GM18526 (cell line): ENCODE measurements around the gene PIAS1.

Source experiments
- POLR2A ChIP-seq: IDR thresholded peaks from 3 replicates; pipeline ENCODE4 v1.6.1; 2011; ENCODE audit not compliant: insufficient read length; ENCODE audit errors: extremely low read depth

Gene PIAS1

DNA sequence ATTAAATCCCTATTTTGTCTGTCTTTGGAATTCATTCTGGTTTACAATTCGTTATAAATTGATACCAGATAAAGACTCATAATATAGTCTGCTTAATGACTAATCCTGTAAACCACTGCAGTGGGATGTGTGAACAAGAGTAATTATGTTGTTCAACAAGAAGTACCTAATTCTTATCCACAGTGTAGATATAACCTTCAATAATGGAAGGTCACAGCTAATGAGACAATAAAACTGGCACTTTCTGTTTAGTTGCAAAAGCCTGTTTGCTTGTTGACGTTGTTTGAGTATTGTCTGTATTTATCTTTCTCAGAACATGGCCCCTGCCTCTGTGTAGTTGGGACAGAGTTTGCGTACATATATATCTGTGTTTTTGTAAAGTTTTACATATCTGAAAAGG lies 26.7 kb downstream of the PIAS1 start:
- no peak for TF ChIP-seq POLR2A

DNA sequence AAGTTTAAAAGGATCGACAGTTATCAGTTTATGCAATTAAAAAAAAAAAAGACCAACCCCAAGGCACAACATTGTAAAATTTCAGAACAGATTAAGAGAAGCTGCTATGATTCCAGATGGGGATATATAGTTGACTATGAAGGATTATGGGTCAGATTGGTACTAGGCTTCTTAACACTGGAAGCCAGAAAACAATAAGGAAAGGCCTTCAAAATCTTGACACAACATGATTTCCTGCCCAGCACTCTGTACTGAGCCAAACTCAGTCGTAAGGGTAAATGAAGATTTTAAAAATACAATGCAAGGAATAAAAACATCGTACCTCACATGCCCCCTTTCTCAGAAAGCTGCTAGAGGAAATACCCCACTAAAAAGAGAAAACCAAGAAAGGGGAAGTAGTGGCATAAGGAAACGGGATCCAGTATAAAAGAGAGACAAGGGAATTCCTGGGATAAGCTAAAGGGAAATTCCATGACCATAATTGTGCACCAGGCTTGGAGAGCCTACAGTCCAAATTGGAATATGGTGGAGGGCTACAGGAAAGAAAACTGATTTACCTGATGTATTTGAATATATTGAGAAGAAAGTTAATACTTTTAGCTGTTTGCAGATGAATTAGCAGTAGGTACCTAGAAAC lies 27.9 kb downstream of the PIAS1 start:
- TF ChIP-seq POLR2A = no peak

DNA sequence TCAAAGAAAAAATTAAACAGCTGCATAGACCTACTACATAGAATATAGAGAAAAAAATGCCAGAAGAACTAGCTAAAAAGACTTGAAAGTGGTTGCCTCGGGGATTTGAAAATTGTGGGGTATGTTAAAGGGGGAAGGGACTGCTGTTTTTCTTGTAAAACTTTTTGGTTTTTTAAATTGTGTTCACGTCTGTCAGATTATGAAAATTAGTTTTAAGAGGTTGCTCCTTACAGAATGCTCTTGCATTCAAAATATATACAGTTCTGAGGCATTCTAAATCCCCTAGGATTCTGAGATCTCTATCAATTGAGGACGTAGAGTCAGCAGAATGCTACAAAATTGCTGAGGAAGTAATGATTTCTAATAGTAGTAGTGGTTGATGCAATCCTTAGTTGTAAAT lies 28.6 kb downstream of the PIAS1 start:
- no peak for TF ChIP-seq POLR2A

DNA sequence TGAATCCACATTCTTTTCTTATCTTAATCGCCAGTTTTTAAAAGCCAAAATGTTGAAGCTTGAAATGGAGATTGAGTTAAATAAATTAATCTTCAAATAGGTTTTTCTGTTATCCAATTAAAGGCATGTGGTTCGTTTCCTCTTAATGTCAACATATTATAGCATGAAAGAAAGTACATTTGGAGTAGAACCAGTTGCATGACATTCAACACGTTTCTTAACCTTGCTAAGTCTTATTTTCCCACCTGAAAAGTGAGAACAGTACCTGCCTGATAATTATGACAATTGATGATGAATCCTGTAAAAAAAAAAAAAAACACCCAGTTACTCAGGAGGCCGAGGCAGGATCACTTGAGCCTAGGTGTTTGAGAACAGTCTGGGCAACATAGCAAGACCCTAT lies 29.3 kb downstream of the PIAS1 start:
- no peak for TF ChIP-seq POLR2A

DNA sequence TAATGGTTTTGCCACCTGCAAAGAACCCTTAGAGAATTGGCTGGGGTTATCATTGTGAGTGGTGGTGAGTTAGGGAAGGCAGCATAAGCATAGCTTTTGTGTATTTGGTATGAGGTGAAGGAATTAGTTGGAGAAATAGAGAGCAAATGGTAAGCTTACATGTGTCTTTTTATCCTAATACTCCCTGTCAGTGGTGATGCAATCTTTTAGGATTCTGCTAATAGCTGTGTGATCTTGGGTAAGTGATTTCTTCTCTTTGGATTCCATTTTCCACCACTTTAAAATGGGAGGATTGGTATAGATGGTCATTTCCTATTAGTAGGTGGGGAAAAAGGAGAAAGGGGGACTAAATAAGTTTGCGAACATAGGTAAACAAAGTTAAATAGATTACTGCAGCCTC lies 30.9 kb downstream of the PIAS1 start:
- no peak for TF ChIP-seq POLR2A

DNA sequence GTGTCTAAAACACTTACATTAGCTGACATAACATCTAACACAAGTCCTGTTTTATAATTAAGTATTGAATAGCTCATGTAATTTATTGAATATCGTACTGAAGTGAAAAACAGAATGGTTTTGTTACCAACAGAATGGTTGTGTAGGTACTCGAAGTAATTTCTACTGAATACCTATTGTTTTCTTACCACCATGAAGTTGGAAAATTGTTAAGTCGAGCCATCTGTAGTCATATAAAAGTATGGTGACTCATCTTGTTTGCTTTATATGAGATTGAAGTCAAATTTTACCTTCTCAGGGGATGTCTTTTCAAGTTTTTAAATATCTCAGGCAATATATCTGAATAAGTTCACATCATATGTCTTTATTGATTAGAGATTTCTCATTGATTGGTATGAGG lies 37.6 kb downstream of the PIAS1 start:
- no peak for TF ChIP-seq POLR2A

DNA sequence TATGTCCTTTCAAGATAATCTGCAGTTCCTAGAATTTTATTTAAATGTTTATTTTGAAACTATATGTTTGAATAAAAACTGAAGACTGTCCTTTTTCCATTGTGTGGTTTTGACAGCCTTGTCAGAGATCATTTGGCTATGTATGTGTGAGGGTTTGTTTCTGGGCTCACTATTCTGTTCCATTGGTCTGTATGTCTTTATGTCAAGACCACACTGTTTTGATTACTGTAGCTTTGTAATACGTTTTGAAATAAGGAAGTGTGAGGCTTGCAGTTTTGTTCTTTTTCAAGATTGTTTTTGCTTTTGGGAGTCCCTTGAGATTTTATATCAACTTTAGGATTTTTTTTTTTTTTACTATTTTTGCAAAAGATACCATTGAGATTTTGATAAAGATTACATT lies 42.0 kb downstream of the PIAS1 start:
- no peak for TF ChIP-seq POLR2A

DNA sequence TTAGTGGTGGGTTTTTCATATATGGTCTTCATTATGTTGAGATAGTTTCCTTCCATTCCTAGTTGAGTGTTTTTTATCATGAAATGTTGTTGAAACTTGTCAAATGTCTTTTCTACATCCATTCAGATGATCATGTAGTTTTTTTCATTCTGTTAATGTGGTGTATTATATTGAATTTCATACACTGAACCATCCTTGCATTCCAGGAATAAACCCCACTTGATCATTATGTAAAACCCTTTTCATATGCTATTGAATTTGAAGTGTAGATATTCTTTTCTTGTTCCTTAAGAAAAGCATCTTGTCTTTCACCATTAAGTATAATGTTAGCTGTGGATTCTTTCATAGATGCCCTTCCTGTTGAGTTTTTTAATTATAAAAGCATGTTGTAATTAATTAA lies 42.9 kb downstream of the PIAS1 start:
- TF ChIP-seq POLR2A = no peak

DNA sequence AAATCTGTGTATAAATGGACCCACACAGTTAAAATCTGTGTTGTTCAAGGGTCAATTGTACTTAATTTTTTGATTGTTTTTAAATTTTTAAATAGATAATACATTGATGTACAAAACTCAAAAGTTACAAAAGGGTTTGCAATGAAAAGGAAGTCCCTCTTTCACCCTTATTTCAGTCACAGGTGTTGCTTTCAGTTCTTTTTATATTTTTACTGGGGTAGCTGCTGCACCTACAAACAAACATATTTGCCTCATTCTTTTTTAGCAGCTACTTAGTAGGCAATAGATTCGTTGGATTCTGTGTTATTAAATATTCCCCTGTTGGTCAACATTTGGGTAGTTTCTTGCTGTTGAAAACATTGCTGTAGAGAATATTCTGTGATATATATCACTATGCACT lies 44.4 kb downstream of the PIAS1 start:
- TF ChIP-seq POLR2A = no peak

DNA sequence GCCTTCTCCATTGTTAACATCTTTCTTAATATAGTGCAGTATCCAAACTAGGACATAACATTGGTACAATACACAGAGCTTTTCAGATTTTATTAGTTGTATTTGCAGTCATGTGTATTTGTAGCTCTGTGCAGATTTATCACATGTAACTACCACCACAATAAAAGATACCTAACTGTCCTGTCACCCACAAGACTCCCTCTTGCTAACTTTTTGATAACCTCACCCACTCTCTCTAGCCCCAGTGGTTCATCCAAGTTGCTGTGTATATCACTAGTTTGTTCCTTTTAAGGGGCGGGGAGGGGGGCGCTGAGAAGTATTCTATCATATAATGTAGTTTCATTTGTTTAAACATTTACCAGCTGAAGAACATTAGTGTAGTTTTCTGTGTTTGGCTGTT lies 46.1 kb downstream of the PIAS1 start:
- TF ChIP-seq POLR2A = no peak

DNA sequence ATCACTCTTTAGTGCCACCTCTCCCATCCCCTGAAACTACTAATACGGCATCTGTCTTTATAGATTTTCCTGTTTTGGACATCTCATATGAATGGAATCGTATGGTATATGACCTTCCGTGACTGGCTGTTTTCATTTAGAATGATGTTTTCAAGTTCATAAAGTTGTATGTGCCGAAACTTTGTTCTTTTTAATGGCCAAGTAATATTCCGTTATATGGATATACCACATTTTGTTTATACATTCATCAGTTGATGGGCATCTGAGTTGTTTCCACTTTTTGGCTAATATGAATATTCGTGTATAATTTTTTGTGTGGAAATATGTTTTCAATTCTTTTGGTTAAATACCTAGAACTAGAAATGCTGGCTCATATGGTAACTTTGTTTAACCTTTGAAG lies 49.5 kb downstream of the PIAS1 start:
- no peak for TF ChIP-seq POLR2A

DNA sequence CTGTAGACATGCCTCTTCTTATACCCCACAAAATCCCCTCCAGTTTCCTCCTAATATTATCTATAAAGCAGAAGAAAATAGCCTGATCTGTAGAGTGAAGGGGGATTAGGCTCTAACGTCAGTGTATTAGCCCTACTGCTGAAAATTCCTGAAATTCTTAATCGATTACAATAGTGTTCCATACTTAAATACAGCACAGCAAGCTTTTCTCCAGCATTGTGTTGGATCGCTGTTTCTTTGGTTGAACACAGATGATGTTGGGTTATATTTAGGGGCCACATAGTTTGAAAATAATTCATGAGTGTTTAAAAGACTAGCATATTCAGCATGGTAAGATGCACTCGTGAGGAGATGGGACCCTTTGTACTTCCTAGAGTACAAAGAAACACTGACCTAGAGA lies 52.5 kb downstream of the PIAS1 start:
- no peak for TF ChIP-seq POLR2A

DNA sequence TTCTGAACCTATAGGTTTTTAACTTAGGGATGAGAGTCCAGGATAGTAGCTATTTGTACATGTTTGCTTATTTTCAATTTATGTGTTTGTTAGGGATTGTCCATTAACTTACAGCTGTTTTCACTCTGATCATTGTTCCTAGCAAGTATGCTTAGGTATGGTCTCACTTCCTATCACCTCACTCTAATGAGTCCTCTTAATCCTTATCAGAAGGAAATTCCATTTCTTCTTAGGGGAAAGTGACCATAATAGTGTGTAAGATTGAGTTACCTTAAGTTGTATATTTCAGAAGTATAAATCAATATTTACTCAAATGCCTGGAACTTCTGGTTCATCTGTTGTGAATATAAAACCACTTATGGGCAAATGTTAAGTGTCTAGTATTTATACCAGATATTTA lies 53.0 kb downstream of the PIAS1 start:
- no peak for TF ChIP-seq POLR2A

DNA sequence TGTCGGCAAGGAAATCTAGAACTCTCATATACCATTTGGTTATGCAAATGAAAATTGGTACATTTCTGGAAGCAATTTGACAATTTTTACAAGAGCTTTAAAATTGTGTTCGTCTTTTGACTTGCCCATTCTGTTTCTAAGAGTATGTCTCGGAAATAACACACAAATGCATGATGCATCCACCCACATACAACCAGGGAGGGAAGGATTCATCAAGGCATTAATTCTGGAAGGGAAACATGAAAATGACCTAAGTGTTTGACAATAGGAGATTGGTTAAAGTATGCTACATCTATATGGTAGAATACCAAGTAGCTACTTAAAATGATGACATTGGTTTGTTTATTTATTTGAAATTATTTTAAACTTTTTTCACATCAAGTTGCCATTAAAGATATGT lies 58.6 kb downstream of the PIAS1 start:
- no peak for TF ChIP-seq POLR2A

DNA sequence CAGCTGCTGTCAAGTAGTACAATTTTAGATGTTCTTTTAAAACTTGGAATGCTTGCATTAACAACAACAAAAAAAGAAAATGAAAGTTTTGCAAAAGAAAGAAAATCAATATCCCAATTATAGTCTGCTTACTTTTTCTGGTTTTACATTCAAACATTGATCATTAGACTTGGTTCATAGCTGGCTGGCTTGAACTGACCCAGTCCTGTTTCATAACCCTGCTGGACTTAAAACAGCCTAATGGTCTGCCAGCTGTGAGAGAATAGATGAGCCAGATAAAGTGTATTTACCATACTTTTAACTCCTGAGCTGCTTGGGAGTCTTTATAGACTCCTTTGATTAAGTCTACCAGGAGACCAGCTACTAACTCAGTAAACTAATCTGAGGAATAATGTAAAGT lies 59.2 kb downstream of the PIAS1 start:
- TF ChIP-seq POLR2A = no peak

DNA sequence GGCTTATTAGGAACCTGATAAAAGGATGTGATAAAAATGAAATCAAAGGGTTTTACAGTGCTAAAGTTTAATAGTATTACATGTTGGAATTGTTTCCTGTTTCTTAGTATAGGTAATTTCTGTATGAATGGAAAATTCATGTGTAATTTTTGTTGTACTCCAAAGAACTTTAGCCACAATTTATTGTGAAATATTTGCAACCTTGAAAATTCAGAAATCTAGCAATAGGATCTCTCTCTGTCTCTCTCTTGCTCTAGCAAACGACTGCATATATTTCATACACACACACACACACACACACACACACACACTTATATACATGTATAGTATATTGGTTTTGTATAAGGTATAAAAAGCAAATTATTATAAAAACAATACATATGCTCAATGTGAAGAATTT lies 59.6 kb downstream of the PIAS1 start:
- TF ChIP-seq POLR2A = no peak

DNA sequence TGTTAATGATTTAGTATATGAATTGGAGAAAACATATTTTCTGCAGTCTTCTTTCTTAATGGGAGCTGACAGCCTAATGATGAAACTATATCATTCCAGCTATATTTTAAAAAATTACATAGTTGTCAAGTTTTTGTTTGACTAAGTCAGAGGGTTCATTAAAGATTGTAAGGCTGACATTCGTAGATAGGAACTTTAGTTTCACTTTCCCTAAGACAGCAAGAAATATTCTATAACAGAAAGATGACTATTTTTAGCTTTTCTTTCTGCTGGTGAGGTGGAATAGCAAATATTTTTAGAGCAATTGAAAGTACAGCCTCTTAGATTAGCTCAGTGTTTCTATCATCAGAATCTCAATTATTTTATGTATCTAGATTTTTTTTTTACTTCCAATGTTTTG lies 60.2 kb downstream of the PIAS1 start:
- no peak for TF ChIP-seq POLR2A

DNA sequence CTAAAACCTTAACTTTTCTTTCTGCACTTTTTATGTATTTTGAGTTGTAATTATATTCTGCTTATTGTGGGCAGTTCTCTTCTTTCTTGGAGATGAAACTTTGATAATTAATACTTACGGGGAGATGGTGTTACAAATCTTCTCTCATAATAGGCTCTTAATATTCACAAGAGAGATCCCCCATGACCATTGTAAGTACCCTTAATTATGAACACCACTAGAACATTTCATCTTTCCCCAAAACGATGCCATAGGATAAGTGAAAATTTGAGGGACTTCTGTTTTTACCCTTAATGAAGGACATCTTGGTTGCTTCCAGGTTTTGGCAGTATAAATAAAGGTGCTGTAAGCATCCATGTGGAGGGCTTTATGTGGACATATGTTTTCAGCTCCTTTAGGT lies 60.7 kb downstream of the PIAS1 start:
- no peak for TF ChIP-seq POLR2A
